Measurements from ENCODE around the gene PADI3.
"Not testable (repeated sequence)": the region's sequence is repeated elsewhere in the genome, so short reads cannot be mapped to it uniquely, and the experiment has no call there.

Gene PADI3

GRCh38 chr1:17305576-17306095 is 56.7 kb downstream of the PADI3 start:
- DNase-seq: no peak

GRCh38 chr1:17306407-17306806 is 57.5 kb downstream of the PADI3 start:
- no peak for DNase-seq

DNA sequence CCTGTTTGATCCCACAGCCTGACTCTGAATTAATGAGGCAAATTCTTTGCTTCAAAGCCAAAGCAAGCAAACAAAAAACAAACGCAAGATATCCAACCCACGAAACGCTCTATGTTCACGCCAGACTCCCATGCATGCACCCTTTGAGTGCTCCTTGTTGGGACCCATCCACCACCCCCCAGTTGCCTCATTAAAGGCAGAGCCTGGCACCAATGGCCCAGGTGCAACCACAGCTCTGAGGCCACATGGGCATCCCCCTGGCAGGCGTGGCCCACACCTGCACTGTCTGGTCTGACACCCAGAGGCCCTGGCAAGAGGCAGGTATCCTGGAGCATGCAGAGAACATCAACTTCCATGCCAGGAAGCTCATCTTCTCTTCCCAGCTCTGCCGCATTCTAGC is 58.0 kb downstream of the PADI3 start:
- no peak for DNase-seq

DNA sequence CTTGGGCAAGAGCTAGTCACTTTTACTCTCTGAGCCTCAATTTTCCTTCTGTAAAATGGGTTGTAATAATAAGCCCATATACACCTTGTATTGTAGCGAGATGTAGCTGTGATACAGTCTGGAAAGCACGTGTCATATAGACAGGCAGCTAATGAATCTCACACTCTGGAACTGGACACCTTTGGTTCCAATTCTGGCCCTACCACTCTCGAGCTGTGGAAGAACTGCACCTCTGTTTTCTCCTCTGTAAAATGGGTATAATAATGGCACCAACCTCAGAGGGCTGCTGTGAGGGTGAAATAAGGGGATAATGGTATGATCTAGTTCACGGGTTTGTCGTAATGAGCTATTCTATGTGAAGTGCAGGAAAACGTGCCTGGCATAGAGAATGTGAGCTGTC is 58.4 kb downstream of the PADI3 start:
- DNase-seq: no peak

- no peak for DNase-seq
Observed at GRCh38 chr1:17307946-17308345, 59.0 kb downstream of the PADI3 start, which contains the start of gene PADI4. Gene PADI4, plus strand, starts transcription at chr1:17308197. Its CDS starts 26 bp downstream, at chr1:17308223.

DNA sequence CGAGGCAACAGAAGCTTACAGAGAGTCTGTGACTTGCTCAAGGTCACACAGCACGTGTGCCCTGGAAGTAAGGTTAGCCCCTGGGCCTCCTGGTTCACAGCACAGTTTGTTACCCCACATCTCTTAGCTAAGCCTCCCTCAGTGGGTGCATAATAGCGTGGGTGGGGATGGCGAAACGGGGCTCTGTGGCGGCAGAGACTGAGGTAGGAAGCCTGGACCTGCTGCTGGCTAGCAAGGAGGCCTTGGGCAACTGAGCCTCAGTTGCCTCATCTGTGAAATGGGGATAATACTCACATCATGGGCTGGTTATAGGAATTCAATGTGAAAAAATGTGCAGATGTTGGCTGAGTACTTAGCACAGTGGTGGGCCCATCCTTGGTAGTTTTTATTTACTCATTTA is 59.7 kb downstream of the PADI3 start:
- no peak for DNase-seq

DNA sequence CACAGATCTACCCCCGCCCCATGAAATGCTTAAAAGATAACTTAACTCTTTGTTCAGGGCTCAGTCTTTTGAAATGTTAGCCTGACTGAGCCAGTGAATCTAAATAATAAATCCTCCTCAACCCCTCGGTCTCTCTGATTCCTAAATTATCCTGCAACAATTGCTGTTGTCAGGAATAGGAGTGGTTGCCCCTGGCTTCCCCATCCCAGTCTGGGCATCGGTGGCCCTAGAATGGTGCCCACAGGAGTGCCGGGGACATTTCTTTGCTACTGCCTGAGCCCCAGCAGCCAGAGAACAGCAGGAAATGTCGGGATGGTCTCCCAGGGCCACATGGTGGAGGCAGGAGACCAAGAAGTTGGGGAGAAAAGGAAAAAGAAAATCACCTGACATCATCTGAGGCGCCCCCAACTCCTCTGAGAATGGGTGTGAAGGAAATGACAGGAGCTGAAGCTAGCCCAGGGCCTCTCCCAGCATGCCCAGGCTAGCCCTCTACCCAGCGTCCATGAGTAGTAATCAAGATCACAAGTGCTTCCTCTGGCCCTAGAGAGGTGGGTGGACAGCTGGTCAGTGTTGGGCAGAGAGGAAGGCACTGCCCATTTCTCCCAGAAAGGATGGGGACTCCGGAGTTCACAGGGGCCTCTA is 60.6 kb downstream of the PADI3 start:
- no peak for DNase-seq

- DNase-seq: no peak
Observed at GRCh38 chr1:17310068-17310640, 61.3 kb downstream of the PADI3 start.

GRCh38 chr1:17313530-17314309 is 64.8 kb downstream of the PADI3 start:
- no peak for DNase-seq

GRCh38 chr1:17314491-17314971 is 65.6 kb downstream of the PADI3 start:
- no peak for DNase-seq

DNA sequence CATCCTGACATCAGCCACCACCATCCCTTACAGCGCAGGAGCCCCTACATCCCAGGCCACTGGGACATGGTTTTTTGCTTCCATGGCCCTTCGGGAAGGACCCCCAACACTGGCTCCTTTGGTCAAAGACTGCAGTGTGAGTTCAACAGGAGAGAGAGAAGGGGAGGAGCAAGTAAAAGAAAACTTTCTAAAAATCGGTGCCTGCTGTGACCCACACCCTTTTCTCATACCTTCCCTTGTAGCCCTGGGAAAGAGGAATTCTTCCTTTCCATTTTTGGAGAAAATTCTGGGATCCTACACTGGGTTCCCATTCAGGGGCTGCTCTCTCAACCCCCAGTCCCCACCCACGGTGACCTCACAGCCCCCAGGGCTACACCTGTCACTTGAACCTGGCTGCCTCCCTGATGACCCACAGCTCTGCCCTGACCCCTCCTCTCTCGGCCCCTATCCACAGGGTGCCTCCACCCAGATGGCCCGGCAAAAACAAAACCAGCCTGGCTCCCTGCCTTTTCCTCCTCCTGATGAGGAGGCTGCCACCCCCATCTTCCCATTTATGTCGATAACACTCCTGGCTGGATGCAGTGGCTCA is 66.7 kb downstream of the PADI3 start:
- DNase-seq: no peak

DNA sequence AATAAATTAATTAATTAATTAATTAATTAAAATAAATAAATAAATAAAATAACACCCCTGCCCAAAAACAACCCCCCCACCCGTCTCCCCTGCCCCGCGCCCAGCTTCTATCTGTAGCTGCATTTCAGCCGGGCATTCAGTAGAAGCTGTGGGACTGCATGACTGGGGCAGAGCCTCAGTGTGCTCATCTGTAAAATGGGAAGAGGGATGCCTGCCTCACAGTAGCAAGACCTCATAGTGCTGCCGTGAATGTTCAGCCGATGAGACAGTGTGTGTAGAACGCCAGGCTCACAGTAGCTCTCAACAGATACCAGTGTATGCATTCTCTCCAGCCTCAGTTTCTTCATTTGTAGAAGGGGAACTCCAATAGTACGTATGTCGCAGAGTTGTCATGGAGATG is 67.8 kb downstream of the PADI3 start:
- DNase-seq: no peak

GRCh38 chr1:17318262-17318661 is 69.4 kb downstream of the PADI3 start:
- DNase-seq: no peak

- no peak for DNase-seq
Observed at GRCh38 chr1:17319561-17320350, 70.9 kb downstream of the PADI3 start.

- DNase-seq: not testable (repeated sequence)
Observed at GRCh38 chr1:17321857-17322390, 73.0 kb downstream of the PADI3 start.

DNA sequence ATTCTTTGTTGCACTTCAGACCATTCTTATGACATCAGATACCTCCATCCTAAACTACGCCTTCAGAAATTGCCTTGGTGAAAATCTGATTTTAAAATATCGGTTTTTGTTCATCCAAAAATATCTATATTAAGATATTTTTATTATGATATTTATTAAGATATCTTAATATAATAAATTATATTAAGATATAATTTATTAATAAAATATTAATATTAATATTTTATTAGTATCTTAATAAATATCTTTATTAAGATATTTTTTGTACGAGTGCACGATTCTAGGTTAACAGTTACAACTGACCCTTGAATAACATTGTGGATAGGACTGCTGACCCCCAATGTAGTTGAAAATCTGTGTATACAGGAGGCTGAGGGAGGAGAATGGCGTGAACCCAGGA is 80.0 kb downstream of the PADI3 start:
- DNase-seq: no peak

GRCh38 chr1:17329610-17330009 is 80.7 kb downstream of the PADI3 start:
- no peak for DNase-seq

DNA sequence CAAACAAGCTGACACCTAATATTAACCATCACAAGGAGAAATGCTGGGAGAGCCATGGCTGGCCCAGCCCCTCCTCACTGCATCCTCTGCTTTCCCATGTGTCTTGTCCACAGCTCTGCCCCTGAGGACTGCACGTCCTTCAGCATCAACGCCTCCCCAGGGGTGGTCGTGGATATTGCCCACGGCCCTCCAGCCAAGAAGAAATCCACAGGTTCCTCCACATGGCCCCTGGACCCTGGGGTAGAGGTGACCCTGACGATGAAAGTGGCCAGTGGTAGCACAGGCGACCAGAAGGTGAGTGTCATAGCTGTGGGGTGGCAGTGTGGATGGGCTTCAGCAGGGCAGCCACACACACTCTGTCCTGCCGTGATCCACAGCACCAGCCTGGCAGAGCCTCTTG is 82.0 kb downstream of the PADI3 start:
- no peak for DNase-seq

DNA sequence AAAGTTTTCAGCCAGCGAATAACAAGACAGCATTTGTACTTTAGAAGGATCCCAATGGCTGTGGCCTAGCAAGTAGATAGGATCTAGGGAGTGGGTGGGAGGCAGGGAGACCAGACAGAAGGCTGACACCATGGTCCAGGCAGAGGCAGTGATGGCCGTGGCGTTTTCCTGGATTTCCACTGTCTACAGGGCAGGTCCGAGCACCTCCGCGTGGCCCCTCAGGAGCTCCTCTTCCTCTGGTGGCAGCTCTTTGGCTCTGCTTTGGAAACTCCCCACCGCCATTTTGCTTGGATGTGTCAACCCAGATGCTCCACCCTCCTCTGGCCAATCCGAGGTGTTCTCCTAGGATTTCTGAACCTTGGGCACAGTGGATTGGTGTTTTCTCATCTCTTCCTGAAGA is 84.2 kb downstream of the PADI3 start:
- DNase-seq: no peak

Data from NCI-H1930 (cell line).